WERI-Rb-1 (cell line): ENCODE results near the gene ZG16B.

Experiments
- DNase-seq: peaks from one replicate; pipeline ENCODE4 v3.0.0-alpha.2; 2020
- H3K27ac ChIP-seq: fragments of 250-450 bp; sonication (Bioruptor Pico); 2 replicates; pipeline ENCODE4 v1.5.1; 2020; ENCODE audit warnings: mild to moderate bottlenecking, moderate library complexity
- H3K27me3 ChIP-seq: fragments of 250-450 bp; sonication (Bioruptor Pico); 2 replicates; pipeline ENCODE4 v1.5.1; 2021; ENCODE audit warnings: mild to moderate bottlenecking, low read depth, moderate library complexity; ENCODE audit not compliant: insufficient read depth, severe bottlenecking
- H3K36me3 ChIP-seq: fragments of 250-450 bp; sonication (Bioruptor Pico); 2 replicates; pipeline ENCODE4 v1.5.1; 2020; ENCODE audit warnings: mild to moderate bottlenecking, moderate library complexity
- H3K4me3 ChIP-seq: 2 replicates; pipeline ENCODE4 v1.5.1; 2011; ENCODE audit warnings: low read depth, mild to moderate bottlenecking, control low read depth, low read length
- H3K9me3 ChIP-seq: fragments of 250-450 bp; sonication (Bioruptor Pico); 2 replicates; pipeline ENCODE4 v1.5.1; 2021; ENCODE audit warnings: mild to moderate bottlenecking, moderate library complexity; ENCODE audit not compliant: severe bottlenecking
- TF ChIP-seq, protein P1 (sequence below): IDR thresholded peaks from 2 replicates; pipeline ENCODE4 v1.5.1; 2011; ENCODE audit warnings: low read depth, mild to moderate bottlenecking, control low read depth, inconsistent platforms, low read length

Gene ZG16B

DNA sequence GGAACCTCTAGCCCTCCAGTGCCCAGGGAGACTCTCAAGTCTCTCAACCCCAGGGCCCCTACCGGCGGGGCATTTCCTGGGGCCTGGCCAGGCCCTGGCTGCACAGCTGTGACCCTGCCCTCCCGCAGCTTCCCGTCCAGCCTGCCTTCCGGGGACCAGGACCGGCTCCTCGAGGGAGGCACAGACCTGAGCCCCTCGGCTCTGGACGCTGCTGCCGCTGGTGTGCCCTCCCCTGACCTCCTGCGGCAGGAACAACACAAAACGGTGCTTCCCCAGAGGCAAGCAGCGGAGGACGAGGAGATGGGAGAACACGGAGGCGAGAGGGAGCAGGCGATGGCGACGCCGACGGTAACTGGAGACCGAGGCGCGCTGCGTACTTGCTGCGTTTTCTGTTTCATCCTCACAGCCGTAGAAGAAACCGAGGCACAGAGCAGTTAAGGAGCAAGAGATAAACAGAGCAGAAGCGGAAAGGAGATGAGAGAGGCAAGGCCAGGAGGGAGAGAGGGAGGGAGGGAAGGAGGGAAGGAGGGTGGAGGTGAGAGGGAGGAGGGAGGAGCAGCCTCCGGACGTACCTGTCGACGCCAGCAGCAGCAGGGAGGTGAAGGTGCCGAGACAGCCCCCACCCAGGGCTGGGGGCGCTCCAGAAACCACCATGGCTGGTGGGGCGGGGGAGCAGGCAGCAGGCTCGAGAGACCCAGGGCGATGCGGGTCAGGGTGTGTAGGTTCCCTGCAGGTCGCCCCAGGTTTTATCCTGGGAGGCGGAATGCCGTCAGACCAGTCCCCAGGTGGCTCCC lies 27.5 kb downstream of the ZG16B start, which contains the start of gene PRSS22:
PRSS22 (minus strand) TSS at position 720 of the 794 bp plus-strand sequence; CDS start at position 654, 66 bp downstream.
- Histone ChIP-seq H3K27ac (no peak within 1 kb of the TSS), H3K27me3 (no peaks in the 10 kb centered on the region), H3K36me3 (no peaks in the 10 kb centered on the region), H3K9me3 (peaks cover 10% of the 10 kb centered on the region), H3K4me3 (no peak within 1 kb of the TSS)
- TF ChIP-seq, protein P1, sequence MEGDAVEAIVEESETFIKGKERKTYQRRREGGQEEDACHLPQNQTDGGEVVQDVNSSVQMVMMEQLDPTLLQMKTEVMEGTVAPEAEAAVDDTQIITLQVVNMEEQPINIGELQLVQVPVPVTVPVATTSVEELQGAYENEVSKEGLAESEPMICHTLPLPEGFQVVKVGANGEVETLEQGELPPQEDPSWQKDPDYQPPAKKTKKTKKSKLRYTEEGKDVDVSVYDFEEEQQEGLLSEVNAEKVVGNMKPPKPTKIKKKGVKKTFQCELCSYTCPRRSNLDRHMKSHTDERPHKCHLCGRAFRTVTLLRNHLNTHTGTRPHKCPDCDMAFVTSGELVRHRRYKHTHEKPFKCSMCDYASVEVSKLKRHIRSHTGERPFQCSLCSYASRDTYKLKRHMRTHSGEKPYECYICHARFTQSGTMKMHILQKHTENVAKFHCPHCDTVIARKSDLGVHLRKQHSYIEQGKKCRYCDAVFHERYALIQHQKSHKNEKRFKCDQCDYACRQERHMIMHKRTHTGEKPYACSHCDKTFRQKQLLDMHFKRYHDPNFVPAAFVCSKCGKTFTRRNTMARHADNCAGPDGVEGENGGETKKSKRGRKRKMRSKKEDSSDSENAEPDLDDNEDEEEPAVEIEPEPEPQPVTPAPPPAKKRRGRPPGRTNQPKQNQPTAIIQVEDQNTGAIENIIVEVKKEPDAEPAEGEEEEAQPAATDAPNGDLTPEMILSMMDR = no peak
- no peak for DNase-seq

DNA sequence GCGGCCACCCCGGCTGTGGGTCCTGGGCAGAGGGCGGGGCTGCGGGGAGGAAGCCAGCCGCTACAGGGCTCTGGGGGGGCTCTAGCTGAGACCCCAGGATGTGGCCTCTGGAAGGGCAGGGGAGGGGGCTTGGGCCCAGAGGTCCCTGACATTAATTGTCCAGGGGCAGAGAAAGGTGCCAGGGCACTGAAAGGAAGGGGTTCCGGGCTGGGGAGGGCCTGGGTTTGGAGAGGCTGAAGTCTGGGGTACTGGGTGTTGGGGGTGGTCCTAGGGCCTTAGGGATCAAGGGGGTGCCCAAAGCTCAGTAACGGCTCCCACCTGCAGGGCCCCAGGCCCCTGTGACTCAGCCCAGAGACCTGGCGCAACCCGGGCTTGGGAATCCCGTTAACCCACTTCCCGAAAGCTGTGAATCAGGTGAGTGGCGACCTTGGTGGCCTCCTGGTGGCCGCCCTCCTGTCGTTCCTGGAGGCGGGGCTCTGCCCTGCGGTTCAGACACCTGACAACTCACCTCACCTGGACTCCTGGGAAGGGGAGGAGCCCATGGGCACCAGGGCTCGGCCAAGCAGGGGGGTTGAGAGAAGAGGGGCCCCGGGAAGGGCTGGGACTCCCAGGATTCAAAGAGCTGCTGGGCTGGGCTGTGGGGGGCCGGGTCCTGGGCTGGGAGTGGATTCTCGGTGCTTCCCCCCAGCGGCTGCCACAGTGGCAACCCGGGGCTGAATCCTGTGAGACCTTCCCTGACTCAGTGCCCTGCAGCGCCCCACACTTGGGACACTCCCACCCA lies 28.3 kb downstream of the ZG16B start:
- no peak for DNase-seq
- H3K36me3 ChIP-seq = no peaks in the 10 kb centered on the region
- no peak overlapping the region for H3K4me3 ChIP-seq
- no peaks in the 10 kb centered on the region for H3K27me3 ChIP-seq
- TF ChIP-seq, protein P1 = no peak
- peaks cover 8% of the 10 kb centered on the region for H3K9me3 ChIP-seq
- H3K27ac ChIP-seq = no peak overlapping the region

DNA sequence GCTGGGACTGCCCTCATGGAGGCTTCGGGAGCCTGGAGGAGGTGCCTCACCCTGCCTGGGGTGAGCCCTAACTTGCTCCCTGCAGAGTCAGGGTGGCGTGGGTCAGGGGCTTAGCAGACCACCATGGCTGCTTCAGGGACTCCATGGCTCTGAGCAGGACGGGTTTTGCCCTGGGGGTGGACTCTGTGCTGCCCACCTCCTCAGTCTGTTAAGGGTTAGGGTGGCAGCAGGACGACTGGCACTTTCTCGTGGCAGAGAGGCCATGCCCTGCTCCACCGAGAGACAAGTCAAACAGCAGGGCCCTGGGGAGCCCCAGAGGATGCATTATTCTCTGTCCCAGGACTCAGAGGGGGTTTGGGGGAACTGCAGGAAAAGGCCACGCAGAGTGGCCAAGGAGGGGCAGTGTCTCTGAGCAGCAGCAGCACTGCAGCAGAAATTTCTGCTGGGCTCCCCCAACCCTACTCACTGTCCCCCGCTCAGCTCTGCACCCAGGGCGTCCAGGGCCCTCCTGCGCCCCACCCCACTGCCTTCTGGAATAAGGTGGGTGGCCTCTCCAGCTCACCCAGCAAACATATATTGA lies 29.7 kb downstream of the ZG16B start:
- Histone ChIP-seq H3K27me3 (no peaks in the 10 kb centered on the region), H3K9me3 (peaks cover 2% of the 10 kb centered on the region), H3K36me3 (no peaks in the 10 kb centered on the region), H3K27ac (no peak overlapping the region), H3K4me3 (no peak overlapping the region)
- no peak for DNase-seq
- TF ChIP-seq, protein P1 = no peak

DNA sequence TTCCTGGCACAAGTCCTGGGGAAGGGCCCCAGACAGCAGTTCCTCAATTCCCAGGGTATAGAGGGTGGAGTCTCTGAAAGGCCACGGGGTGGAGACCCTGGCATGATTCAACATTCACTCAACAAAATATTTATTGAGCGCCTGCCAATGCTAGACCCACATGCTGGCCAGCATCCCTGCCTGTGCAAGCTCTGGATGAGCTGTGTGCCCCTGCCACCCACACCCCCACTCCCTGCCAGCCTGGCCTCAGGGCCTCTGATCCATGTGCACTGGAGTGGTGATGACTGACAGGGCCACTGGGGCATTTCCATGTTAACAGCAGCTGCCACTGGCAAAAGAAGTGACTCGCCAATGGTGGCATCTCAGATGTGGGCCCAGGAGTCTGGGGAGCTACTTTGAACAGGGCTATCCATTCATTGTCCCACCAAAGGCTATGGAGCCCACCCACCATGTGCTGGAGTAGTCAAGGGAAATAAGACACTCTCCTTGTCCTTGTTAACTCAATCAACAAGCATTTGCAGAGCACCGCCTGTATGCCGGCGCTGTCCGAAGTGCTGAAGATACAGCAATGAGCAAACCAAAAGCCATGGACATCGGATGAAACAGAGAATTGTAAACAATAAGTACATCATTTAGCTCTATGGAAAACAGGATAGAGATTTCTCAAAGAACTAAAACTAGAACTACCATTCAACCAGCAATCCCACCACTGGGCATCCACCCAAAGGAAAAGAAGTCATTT lies 30.9 kb downstream of the ZG16B start:
- H3K4me3 ChIP-seq = no peak overlapping the region
- H3K9me3 ChIP-seq = no peaks in the 10 kb centered on the region
- TF ChIP-seq, protein P1 = no peak
- H3K27ac ChIP-seq = no peak overlapping the region
- DNase-seq = no peak
- no peaks in the 10 kb centered on the region for H3K27me3 ChIP-seq
- H3K36me3 ChIP-seq = no peaks in the 10 kb centered on the region

DNA sequence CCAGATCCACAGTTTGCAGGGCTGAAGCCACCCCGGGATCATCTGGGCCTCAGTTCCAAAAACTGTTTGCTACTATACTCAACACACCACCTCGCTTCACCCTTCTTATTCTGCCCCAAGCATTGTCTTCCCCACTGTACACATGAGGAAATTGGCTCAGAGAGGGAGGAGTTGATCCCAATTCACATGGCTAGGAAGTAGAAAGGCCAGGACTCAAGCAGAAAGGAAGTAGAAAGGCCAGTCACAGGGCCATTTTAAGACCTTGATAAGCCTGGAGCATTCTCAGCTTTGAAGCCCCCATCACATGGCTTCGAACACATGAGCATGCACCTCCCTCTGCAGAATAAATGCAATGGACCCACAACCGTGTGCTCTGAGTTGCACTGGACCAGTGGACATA lies 35.5 kb downstream of the ZG16B start:
- H3K27me3 ChIP-seq = no peaks in the 10 kb centered on the region
- TF ChIP-seq, protein P1 = no peak

More for the DNA sequence above, 35.5 kb downstream of the ZG16B start:
- Histone ChIP-seq H3K4me3 (no peak overlapping the region), H3K27ac (no peak overlapping the region), H3K36me3 (no peaks in the 10 kb centered on the region), H3K9me3 (no peaks in the 10 kb centered on the region)
- DNase-seq = no peak
